OCI-LY7 (cell line): ENCODE results near the gene AP3S2.

Experiments used
- EZH2phosphoT487 ChIP-seq: fragments of 200-600 bp; sonication (generic); IDR thresholded peaks from 2 replicates; pipeline ENCODE4 v1.6.1; 2018; ENCODE audit warnings: low read depth, borderline replicate concordance, mild to moderate bottlenecking, mixed run types, antibody characterized with exemption, low read length, moderate library complexity, mixed read lengths
- TF ChIP-seq, protein P1 (sequence below): fragments of 200-600 bp; sonication (generic); conservative IDR thresholded peaks from 2 replicates; pipeline ENCODE4 v1.5.1; 2014; ENCODE audit warnings: mild to moderate bottlenecking, antibody characterized with exemption, low read length, moderate library complexity, mixed read lengths

DNA sequence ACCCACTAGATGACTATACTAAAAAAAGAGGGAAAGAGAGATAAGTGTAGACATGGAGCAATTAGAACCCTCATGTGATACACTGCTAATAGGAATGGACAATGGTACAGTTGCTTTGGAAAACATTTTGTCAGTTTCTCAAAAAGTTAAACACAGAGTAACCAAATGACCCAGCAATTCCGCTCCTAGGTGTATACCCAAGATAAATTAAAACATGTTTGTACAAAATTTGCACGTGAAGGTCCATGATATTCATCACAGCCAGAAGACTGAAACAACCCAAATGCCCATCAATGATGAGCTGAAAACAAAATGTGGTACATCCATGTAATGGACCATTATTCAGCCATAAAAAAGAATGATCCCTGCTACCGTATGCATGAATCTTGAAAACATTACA is 105.8 kb downstream of the AP3S2 start:
- TF ChIP-seq, protein P1, sequence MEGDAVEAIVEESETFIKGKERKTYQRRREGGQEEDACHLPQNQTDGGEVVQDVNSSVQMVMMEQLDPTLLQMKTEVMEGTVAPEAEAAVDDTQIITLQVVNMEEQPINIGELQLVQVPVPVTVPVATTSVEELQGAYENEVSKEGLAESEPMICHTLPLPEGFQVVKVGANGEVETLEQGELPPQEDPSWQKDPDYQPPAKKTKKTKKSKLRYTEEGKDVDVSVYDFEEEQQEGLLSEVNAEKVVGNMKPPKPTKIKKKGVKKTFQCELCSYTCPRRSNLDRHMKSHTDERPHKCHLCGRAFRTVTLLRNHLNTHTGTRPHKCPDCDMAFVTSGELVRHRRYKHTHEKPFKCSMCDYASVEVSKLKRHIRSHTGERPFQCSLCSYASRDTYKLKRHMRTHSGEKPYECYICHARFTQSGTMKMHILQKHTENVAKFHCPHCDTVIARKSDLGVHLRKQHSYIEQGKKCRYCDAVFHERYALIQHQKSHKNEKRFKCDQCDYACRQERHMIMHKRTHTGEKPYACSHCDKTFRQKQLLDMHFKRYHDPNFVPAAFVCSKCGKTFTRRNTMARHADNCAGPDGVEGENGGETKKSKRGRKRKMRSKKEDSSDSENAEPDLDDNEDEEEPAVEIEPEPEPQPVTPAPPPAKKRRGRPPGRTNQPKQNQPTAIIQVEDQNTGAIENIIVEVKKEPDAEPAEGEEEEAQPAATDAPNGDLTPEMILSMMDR, result no peak
- no peak for TF ChIP-seq EZH2phosphoT487
